GM23338 (cell line): Measurements from ENCODE around the gene SORL1-AS1.

Source experiments
- EZH2phosphoT487 ChIP-seq: fragments of 200-600 bp; sonication (generic); IDR thresholded peaks from one replicate; pipeline ENCODE4 v1.8.1; 2018; ENCODE audit warnings: antibody characterized with exemption; ENCODE audit not compliant: unreplicated experiment
- NANOG ChIP-seq: IDR thresholded peaks from 2 replicates; pipeline ENCODE4 v1.6.1; 2016; ENCODE audit warnings: antibody characterized with exemption, borderline replicate concordance
- POLR2AphosphoS5 ChIP-seq: IDR thresholded peaks from 2 replicates; pipeline ENCODE4 v1.6.1; 2016; ENCODE audit warnings: antibody characterized with exemption, low read depth
- STAT1 ChIP-seq: IDR thresholded peaks from one replicate; pipeline ENCODE4 v1.6.1; 2016; ENCODE audit warnings: antibody characterized with exemption; ENCODE audit not compliant: unreplicated experiment
- ZNF114 ChIP-seq: fragments of 250-450 bp; sonication (Bioruptor Pico); IDR thresholded peaks from 2 replicates; pipeline ENCODE4 v1.5.0; 2020; ENCODE audit warnings: mild to moderate bottlenecking, moderate library complexity
- ZNF331 ChIP-seq: fragments of 250-450 bp; sonication (Bioruptor Pico); IDR thresholded peaks from 2 replicates; pipeline ENCODE4 v1.5.0; 2020; ENCODE audit warnings: low read depth, mild to moderate bottlenecking, moderate library complexity
- TF ChIP-seq, protein P1 (sequence below): fragments of 250-450 bp; sonication (Bioruptor Pico); IDR thresholded peaks from 2 replicates; pipeline ENCODE4 v1.5.0; 2020; ENCODE audit warnings: mild to moderate bottlenecking, moderate library complexity
- TF ChIP-seq, protein P2 (sequence below), 2 experiments: fragments of 200-600 bp in 1 of 2; sonication (generic) in 1 of 2; conservative IDR thresholded peaks; 2 replicates each; pipeline versions ENCODE4 v1.5.1 to v1.6.1; 2016 to 2017; ENCODE audit warnings: antibody characterized with exemption in 2 of 2, low read depth in 2 of 2, mild to moderate bottlenecking in 2 of 2, moderate library complexity in 1 of 2
- TF ChIP-seq, protein P3 (sequence below): IDR thresholded peaks from 2 replicates; pipeline ENCODE4 v1.6.1; 2016; ENCODE audit warnings: antibody characterized with exemption

SORL1-AS1 gene

DNA sequence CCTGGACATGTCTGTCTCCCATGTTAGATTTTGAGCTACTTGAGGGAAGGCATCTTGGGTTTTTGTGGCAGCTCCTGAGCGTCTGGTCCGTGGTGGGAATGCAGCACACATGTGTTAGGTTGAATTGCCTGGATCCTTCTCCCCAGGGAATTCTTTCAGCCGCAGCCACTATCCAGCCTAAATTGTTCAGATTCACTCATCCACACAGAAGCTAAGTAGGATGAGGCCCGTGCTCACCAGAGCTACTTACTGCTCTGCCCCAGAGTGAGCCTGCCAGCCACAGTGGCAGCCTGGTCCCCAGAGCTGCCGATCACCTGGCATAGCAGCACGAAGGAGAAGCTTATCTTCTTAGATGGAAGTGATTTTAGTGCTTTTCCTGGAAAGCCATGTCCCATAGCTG is 34.4 kb upstream of the SORL1-AS1 start (continued):
- TF ChIP-seq, protein P1, sequence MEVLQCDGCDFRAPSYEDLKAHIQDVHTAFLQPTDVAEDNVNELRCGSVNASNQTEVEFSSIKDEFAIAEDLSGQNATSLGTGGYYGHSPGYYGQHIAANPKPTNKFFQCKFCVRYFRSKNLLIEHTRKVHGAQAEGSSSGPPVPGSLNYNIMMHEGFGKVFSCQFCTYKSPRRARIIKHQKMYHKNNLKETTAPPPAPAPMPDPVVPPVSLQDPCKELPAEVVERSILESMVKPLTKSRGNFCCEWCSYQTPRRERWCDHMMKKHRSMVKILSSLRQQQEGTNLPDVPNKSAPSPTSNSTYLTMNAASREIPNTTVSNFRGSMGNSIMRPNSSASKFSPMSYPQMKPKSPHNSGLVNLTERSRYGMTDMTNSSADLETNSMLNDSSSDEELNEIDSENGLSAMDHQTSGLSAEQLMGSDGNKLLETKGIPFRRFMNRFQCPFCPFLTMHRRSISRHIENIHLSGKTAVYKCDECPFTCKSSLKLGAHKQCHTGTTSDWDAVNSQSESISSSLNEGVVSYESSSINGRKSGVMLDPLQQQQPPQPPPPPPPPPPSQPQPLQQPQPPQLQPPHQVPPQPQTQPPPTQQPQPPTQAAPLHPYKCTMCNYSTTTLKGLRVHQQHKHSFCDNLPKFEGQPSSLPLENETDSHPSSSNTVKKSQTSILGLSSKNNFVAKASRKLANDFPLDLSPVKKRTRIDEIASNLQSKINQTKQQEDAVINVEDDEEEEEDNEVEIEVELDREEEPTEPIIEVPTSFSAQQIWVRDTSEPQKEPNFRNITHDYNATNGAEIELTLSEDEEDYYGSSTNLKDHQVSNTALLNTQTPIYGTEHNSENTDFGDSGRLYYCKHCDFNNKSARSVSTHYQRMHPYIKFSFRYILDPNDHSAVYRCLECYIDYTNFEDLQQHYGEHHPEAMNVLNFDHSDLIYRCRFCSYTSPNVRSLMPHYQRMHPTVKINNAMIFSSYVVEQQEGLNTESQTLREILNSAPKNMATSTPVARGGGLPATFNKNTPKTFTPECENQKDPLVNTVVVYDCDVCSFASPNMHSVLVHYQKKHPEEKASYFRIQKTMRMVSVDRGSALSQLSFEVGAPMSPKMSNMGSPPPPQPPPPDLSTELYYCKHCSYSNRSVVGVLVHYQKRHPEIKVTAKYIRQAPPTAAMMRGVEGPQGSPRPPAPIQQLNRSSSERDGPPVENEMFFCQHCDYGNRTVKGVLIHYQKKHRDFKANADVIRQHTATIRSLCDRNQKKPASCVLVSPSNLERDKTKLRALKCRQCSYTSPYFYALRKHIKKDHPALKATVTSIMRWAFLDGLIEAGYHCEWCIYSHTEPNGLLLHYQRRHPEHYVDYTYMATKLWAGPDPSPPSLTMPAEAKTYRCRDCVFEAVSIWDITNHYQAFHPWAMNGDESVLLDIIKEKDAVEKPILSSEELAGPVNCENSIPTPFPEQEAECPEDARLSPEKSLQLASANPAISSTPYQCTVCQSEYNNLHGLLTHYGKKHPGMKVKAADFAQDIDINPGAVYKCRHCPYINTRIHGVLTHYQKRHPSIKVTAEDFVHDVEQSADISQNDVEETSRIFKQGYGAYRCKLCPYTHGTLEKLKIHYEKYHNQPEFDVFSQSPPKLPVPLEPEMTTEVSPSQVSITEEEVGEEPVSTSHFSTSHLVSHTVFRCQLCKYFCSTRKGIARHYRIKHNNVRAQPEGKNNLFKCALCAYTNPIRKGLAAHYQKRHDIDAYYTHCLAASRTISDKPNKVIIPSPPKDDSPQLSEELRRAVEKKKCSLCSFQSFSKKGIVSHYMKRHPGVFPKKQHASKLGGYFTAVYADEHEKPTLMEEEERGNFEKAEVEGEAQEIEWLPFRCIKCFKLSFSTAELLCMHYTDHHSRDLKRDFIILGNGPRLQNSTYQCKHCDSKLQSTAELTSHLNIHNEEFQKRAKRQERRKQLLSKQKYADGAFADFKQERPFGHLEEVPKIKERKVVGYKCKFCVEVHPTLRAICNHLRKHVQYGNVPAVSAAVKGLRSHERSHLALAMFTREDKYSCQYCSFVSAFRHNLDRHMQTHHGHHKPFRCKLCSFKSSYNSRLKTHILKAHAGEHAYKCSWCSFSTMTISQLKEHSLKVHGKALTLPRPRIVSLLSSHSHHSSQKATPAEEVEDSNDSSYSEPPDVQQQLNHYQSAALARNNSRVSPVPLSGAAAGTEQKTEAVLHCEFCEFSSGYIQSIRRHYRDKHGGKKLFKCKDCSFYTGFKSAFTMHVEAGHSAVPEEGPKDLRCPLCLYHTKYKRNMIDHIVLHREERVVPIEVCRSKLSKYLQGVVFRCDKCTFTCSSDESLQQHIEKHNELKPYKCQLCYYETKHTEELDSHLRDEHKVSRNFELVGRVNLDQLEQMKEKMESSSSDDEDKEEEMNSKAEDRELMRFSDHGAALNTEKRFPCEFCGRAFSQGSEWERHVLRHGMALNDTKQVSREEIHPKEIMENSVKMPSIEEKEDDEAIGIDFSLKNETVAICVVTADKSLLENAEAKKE: no peak
- TF ChIP-seq ZNF114: no peak
- TF ChIP-seq ZNF331 (CRISPR knock-in tag): no peak
- TF ChIP-seq, protein P2, sequence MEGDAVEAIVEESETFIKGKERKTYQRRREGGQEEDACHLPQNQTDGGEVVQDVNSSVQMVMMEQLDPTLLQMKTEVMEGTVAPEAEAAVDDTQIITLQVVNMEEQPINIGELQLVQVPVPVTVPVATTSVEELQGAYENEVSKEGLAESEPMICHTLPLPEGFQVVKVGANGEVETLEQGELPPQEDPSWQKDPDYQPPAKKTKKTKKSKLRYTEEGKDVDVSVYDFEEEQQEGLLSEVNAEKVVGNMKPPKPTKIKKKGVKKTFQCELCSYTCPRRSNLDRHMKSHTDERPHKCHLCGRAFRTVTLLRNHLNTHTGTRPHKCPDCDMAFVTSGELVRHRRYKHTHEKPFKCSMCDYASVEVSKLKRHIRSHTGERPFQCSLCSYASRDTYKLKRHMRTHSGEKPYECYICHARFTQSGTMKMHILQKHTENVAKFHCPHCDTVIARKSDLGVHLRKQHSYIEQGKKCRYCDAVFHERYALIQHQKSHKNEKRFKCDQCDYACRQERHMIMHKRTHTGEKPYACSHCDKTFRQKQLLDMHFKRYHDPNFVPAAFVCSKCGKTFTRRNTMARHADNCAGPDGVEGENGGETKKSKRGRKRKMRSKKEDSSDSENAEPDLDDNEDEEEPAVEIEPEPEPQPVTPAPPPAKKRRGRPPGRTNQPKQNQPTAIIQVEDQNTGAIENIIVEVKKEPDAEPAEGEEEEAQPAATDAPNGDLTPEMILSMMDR (conservative IDR thresholded peaks at IDR 0.05; ENCODE audit: low read depth in 2 of 2): no peak
- no peak for TF ChIP-seq NANOG
- no peak for TF ChIP-seq STAT1
- TF ChIP-seq, protein P3, sequence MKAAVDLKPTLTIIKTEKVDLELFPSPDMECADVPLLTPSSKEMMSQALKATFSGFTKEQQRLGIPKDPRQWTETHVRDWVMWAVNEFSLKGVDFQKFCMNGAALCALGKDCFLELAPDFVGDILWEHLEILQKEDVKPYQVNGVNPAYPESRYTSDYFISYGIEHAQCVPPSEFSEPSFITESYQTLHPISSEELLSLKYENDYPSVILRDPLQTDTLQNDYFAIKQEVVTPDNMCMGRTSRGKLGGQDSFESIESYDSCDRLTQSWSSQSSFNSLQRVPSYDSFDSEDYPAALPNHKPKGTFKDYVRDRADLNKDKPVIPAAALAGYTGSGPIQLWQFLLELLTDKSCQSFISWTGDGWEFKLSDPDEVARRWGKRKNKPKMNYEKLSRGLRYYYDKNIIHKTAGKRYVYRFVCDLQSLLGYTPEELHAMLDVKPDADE: no peak
- TF ChIP-seq EZH2phosphoT487: no peak
- TF ChIP-seq POLR2AphosphoS5: no peak
